Tibial artery (tissue), 4 donors: ENCODE measurements around the gene HACD2.

ENCODE experiments used
- DNase-seq, 2 donors: peaks; one replicate each; pipeline ENCODE4 v3.0.0-alpha.2; 2019
- H3K27ac ChIP-seq, 2 donors: fragments of 200-600 bp; sonication (generic) in 1 of 2; 1 replicate in 1 of 2; 2 replicates in 1 of 2; pipeline ENCODE4 v1.5.1; 2018 to 2019; ENCODE audit warnings: mild to moderate bottlenecking in 1 of 2
- H3K27me3 ChIP-seq, 2 donors: fragments of 200-600 bp; sonication (generic) in 1 of 2; one replicate each; pipeline versions ENCODE4 v1.5.1 to v1.6.0; 2016 to 2019
- H3K36me3 ChIP-seq, 3 donors: fragments of 200-600 bp; sonication (generic) in 2 of 3; one replicate each; pipeline ENCODE4 v1.5.1; 2016 to 2019; ENCODE audit warnings: mild to moderate bottlenecking in 2 of 3
- H3K4me1 ChIP-seq, 4 donors: fragments of 200-600 bp; sonication (generic) in 2 of 4; 1 replicate in 3 of 4; 2 replicates in 1 of 4; pipeline ENCODE4 v1.5.1; 2016 to 2019
- H3K4me3 ChIP-seq, 2 donors: fragments of 200-600 bp; sonication (generic) in 1 of 2; 1 replicate in 1 of 2; 2 replicates in 1 of 2; pipeline ENCODE4 v1.5.1; 2018 to 2019; ENCODE audit warnings: mild to moderate bottlenecking in 2 of 2
- H3K9me3 ChIP-seq, 3 donors: fragments of 200-600 bp; sonication (generic) in 1 of 3; one replicate each; pipeline ENCODE4 v1.5.1; 2016 to 2019
- CTCF ChIP-seq, 2 experiments: fragments of 200-600 bp in 1 of 2; fragments of 450-650 bp in 1 of 2; IDR thresholded peaks; one replicate each; pipeline ENCODE4 v1.5.1; 2017 to 2019; ENCODE audit warnings: antibody characterized with exemption in 2 of 2, mild to moderate bottlenecking in 1 of 2, moderate library complexity in 1 of 2
- intact Hi-C: fragments of 100-400 bp; cut with DNase I; formaldehyde crosslinking; loops from one replicate; pipeline ENCODE4 v1.15.0; 2023; ENCODE audit warnings: low total_unique reads

Gene HACD2

GRCh38 chr3:123522320-123523022 lies 62.4 kb downstream of the HACD2 start:
- Histone ChIP-seq H3K9me3 (no peaks in the 10 kb centered on the region), H3K36me3 (peaks cover 0 to 11% (median 6%) of the 10 kb centered on the region in 3 donors), H3K4me1 (peaks cover 5 to 47% (median 22%) of the 10 kb centered on the region in 4 donors), H3K4me3 (peak overlapping the region in 1 of 2 donors; percentile 5), H3K27me3 (no peaks in the 10 kb centered on the region), H3K27ac (peak overlapping the region in 1 of 2 donors; percentile 5)
- intact Hi-C loops, result no loop called here
- DNase-seq, result no peak
- TF ChIP-seq CTCF (IDR thresholded peaks at IDR 0.05), result no peak

DNA sequence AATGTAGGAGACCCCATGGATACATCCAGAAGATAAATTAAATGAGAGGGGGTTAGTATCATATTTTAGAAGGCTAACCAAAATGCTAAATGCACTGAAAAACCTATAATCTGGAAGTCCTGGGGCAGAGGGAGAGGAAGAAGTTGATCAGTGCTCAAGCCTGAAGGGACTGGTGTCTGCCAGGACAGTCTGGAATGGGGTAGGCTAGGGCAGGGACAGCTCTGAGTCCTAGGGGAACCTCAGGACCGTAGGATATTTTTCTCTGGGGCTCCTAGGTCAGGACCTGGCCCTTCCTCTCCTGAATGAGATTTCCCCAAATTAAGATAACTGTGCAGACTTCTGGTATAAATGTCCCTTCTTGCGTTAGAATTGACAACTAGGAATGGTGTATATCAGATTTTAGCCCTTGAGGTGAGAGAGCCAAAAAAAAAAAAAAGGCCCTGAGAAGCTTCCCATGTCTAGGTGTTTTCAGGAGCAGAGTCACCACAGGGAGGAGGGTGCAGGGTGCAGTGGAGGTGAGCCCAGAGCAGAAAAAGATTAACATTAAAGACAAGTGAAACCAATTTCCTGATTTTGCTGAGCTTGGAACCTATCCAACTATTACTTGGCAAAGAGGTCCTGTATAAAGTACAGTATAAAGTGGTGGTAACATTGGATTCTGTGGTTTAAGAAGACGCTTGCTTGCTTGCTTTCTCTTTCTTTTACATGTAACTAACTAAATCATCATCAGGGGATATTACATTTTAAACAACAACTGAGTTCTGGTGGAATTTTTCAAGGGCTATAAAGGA lies 63.5 kb downstream of the HACD2 start:
- Histone ChIP-seq H3K36me3 (peaks cover 0 to 7% (median 2%) of the 10 kb centered on the region in 3 donors), H3K27me3 (no peaks in the 10 kb centered on the region), H3K4me3 (no peak overlapping the region), H3K9me3 (no peaks in the 10 kb centered on the region), H3K27ac (peak overlapping the region; percentile 18 to 34), H3K4me1 (peaks cover 5 to 47% (median 22%) of the 10 kb centered on the region in 4 donors)
- DNase-seq, result no peak
- TF ChIP-seq CTCF (IDR thresholded peaks at IDR 0.05), result no peak
- intact Hi-C loops, result no loop called here

GRCh38 chr3:123520656-123521055 lies 64.2 kb downstream of the HACD2 start:
- DNase-seq, result no peak
- no peaks in the 10 kb centered on the region for H3K9me3 ChIP-seq
- H3K4me1 ChIP-seq, result peaks cover 5 to 47% (median 22%) of the 10 kb centered on the region in 4 donors
- H3K27ac ChIP-seq, result peak overlapping the region in 1 of 2 donors; percentile 34
- TF ChIP-seq CTCF (IDR thresholded peaks at IDR 0.05), result no peak
- H3K36me3 ChIP-seq, result peaks cover 0 to 7% (median 0%) of the 10 kb centered on the region in 3 donors
- no peaks in the 10 kb centered on the region for H3K27me3 ChIP-seq
- intact Hi-C loops, result no loop called here
- no peak overlapping the region for H3K4me3 ChIP-seq

- peaks cover 5 to 45% (median 22%) of the 10 kb centered on the region in 4 donors for H3K4me1 ChIP-seq
- H3K9me3 ChIP-seq, result no peaks in the 10 kb centered on the region
- H3K36me3 ChIP-seq, result peaks cover 0 to 7% (median 0%) of the 10 kb centered on the region in 3 donors
- no peaks in the 10 kb centered on the region for H3K27me3 ChIP-seq
- H3K27ac ChIP-seq, result no peak overlapping the region
- intact Hi-C loops, result no loop called here
- H3K4me3 ChIP-seq, result no peak overlapping the region
- DNase-seq, result no peak
- TF ChIP-seq CTCF (IDR thresholded peaks at IDR 0.05), result no peak
Observed at GRCh38 chr3:123518892-123519485, 65.9 kb downstream of the HACD2 start.

- H3K27ac ChIP-seq, result no peak overlapping the region
- no peaks in the 10 kb centered on the region for H3K4me1 ChIP-seq
- no peak for TF ChIP-seq CTCF (IDR thresholded peaks at IDR 0.05)
- no peak overlapping the region for H3K4me3 ChIP-seq
- intact Hi-C loops, result no loop called here
- H3K27me3 ChIP-seq, result no peaks in the 10 kb centered on the region
- no peaks in the 10 kb centered on the region for H3K36me3 ChIP-seq
- H3K9me3 ChIP-seq, result no peaks in the 10 kb centered on the region
- no peak for DNase-seq
Observed at GRCh38 chr3:123511726-123512125, 73.1 kb downstream of the HACD2 start.
